ENCODE measurements around the gene JTB.

The JTB gene

GRCh38 chr1:153962088-153963029 is 15.1 kb downstream of the JTB start:
- Histone ChIP-seq H3K4me1 (ENCODE audit: control insufficient read depth, insufficient read depth, low read length) (peaks cover 36% of the 10 kb centered on the region), H3K36me3 (ENCODE audit: control insufficient read depth, insufficient read depth, low read length, severe bottlenecking) (peaks cover 10% of the 10 kb centered on the region), H3K27me3 (replicated peaks; ENCODE audit: control insufficient read depth, insufficient read depth, low read length) (no peaks in the 10 kb centered on the region), H3K9ac (ENCODE audit: low read length) (peak overlapping the region; percentile 91), H3K4me3 (ENCODE audit: low read length) (peak overlapping the region; percentile 87), H3K9me3 (ENCODE audit: control insufficient read depth, low read length) (no peaks in the 10 kb centered on the region)
- peak; percentile 71 for DNase-seq (ENCODE audit: low read depth)

GRCh38 chr1:153961421-153961820 is 16.1 kb downstream of the JTB start:
- Histone ChIP-seq H3K36me3 (ENCODE audit: control insufficient read depth, insufficient read depth, low read length, severe bottlenecking) (peaks cover 10% of the 10 kb centered on the region), H3K4me3 (ENCODE audit: low read length) (peak overlapping the region; percentile 87), H3K9me3 (ENCODE audit: control insufficient read depth, low read length) (no peaks in the 10 kb centered on the region), H3K27me3 (replicated peaks; ENCODE audit: control insufficient read depth, insufficient read depth, low read length) (no peaks in the 10 kb centered on the region), H3K4me1 (ENCODE audit: control insufficient read depth, insufficient read depth, low read length) (peaks cover 43% of the 10 kb centered on the region), H3K9ac (ENCODE audit: low read length) (peak overlapping the region; percentile 91)
- no peak for DNase-seq (ENCODE audit: low read depth)

- DNase-seq (ENCODE audit: low read depth), result no peak
These were observed 17.3 kb downstream of the JTB start for GRCh38 chr1:153960206-153960605.

GRCh38 chr1:153959454-153959853 is 18.0 kb downstream of the JTB start:
- H3K9ac ChIP-seq (ENCODE audit: low read length), result peak overlapping the region; percentile 97
- H3K27me3 ChIP-seq (replicated peaks; ENCODE audit: control insufficient read depth, insufficient read depth, low read length), result no peaks in the 10 kb centered on the region
- peaks cover 10% of the 10 kb centered on the region for H3K36me3 ChIP-seq (ENCODE audit: control insufficient read depth, insufficient read depth, low read length, severe bottlenecking)
- no peak overlapping the region for H3K4me3 ChIP-seq (ENCODE audit: low read length)
- no peaks in the 10 kb centered on the region for H3K9me3 ChIP-seq (ENCODE audit: control insufficient read depth, low read length)
- no peak for DNase-seq (ENCODE audit: low read depth)
- H3K4me1 ChIP-seq (ENCODE audit: control insufficient read depth, insufficient read depth, low read length), result peaks cover 52% of the 10 kb centered on the region

More at GRCh38 chr1:153960206-153960605, 17.3 kb downstream of the JTB start:
- no peaks in the 10 kb centered on the region for H3K27me3 ChIP-seq (replicated peaks; ENCODE audit: control insufficient read depth, insufficient read depth, low read length)
- H3K4me1 ChIP-seq (ENCODE audit: control insufficient read depth, insufficient read depth, low read length), result peaks cover 52% of the 10 kb centered on the region
- no peaks in the 10 kb centered on the region for H3K9me3 ChIP-seq (ENCODE audit: control insufficient read depth, low read length)
- peaks cover 10% of the 10 kb centered on the region for H3K36me3 ChIP-seq (ENCODE audit: control insufficient read depth, insufficient read depth, low read length, severe bottlenecking)
- H3K9ac ChIP-seq (ENCODE audit: low read length), result no peak overlapping the region
- no peak overlapping the region for H3K4me3 ChIP-seq (ENCODE audit: low read length)

- peaks cover 10% of the 10 kb centered on the region for H3K36me3 ChIP-seq (ENCODE audit: control insufficient read depth, insufficient read depth, low read length, severe bottlenecking)
- H3K9ac ChIP-seq (ENCODE audit: low read length), result peak overlapping the region; percentile 97
- no peaks in the 10 kb centered on the region for H3K9me3 ChIP-seq (ENCODE audit: control insufficient read depth, low read length)
- peak overlapping the region; percentile 94 for H3K4me3 ChIP-seq (ENCODE audit: low read length)
- DNase-seq (ENCODE audit: low read depth), result no peak
- peaks cover 46% of the 10 kb centered on the region for H3K4me1 ChIP-seq (ENCODE audit: control insufficient read depth, insufficient read depth, low read length)
- H3K27me3 ChIP-seq (replicated peaks; ENCODE audit: control insufficient read depth, insufficient read depth, low read length), result no peaks in the 10 kb centered on the region
These were observed 18.6 kb downstream of the JTB start for GRCh38 chr1:153958961-153959260.

GRCh38 chr1:153958111-153958960 is 19.1 kb downstream of the JTB start, which contains the start of gene CRTC2:
CRTC2 (minus strand) TSS chr1:153958612; CDS start chr1:153958497, 115 bp downstream.
- H3K4me1 ChIP-seq (ENCODE audit: control insufficient read depth, insufficient read depth, low read length), result peaks cover 44% of the 10 kb centered on the region
- peak; percentile 99 for DNase-seq (ENCODE audit: low read depth)
- H3K9ac ChIP-seq (ENCODE audit: low read length), result peak within 1 kb of the TSS; percentile 97
- H3K4me3 ChIP-seq (ENCODE audit: low read length), result peak within 1 kb of the TSS; percentile 94
- H3K9me3 ChIP-seq (ENCODE audit: control insufficient read depth, low read length), result no peaks in the 10 kb centered on the region
- no peaks in the 10 kb centered on the region for H3K27me3 ChIP-seq (replicated peaks; ENCODE audit: control insufficient read depth, insufficient read depth, low read length)
- H3K36me3 ChIP-seq (ENCODE audit: control insufficient read depth, insufficient read depth, low read length, severe bottlenecking), result peaks cover 13% of the 10 kb centered on the region

- Histone ChIP-seq H3K36me3 (ENCODE audit: control insufficient read depth, insufficient read depth, low read length, severe bottlenecking) (peaks cover 16% of the 10 kb centered on the region), H3K9me3 (ENCODE audit: control insufficient read depth, low read length) (no peaks in the 10 kb centered on the region), H3K9ac (ENCODE audit: low read length) (peak overlapping the region; percentile 97), H3K4me3 (ENCODE audit: low read length) (peak overlapping the region; percentile 94), H3K27me3 (replicated peaks; ENCODE audit: control insufficient read depth, insufficient read depth, low read length) (no peaks in the 10 kb centered on the region), H3K4me1 (ENCODE audit: control insufficient read depth, insufficient read depth, low read length) (peaks cover 40% of the 10 kb centered on the region)
- peak; percentile 54 for DNase-seq (ENCODE audit: low read depth)
These were observed 19.7 kb downstream of the JTB start for GRCh38 chr1:153957744-153958110.

- H3K36me3 ChIP-seq (ENCODE audit: control insufficient read depth, insufficient read depth, low read length, severe bottlenecking), result peaks cover 22% of the 10 kb centered on the region
- peaks cover 34% of the 10 kb centered on the region for H3K4me1 ChIP-seq (ENCODE audit: control insufficient read depth, insufficient read depth, low read length)
These were observed 20.3 kb downstream of the JTB start for GRCh38 chr1:153956997-153957715.

GRCh38 chr1:153954826-153955225 is 22.6 kb downstream of the JTB start:
- DNase-seq (ENCODE audit: low read depth), result no peak
- peaks cover 35% of the 10 kb centered on the region for H3K36me3 ChIP-seq (ENCODE audit: control insufficient read depth, insufficient read depth, low read length, severe bottlenecking)
- no peaks in the 10 kb centered on the region for H3K9me3 ChIP-seq (ENCODE audit: control insufficient read depth, low read length)
- peaks cover 25% of the 10 kb centered on the region for H3K4me1 ChIP-seq (ENCODE audit: control insufficient read depth, insufficient read depth, low read length)
- H3K27me3 ChIP-seq (replicated peaks; ENCODE audit: control insufficient read depth, insufficient read depth, low read length), result no peaks in the 10 kb centered on the region
- no peak overlapping the region for H3K4me3 ChIP-seq (ENCODE audit: low read length)
- H3K9ac ChIP-seq (ENCODE audit: low read length), result no peak overlapping the region

More at GRCh38 chr1:153956997-153957715, 20.3 kb downstream of the JTB start:
- peak overlapping the region; percentile 97 for H3K9ac ChIP-seq (ENCODE audit: low read length)
- H3K9me3 ChIP-seq (ENCODE audit: control insufficient read depth, low read length), result no peaks in the 10 kb centered on the region
- DNase-seq (ENCODE audit: low read depth), result peak; percentile 4
- H3K4me3 ChIP-seq (ENCODE audit: low read length), result peak overlapping the region; percentile 94
- H3K27me3 ChIP-seq (replicated peaks; ENCODE audit: control insufficient read depth, insufficient read depth, low read length), result no peaks in the 10 kb centered on the region

- Histone ChIP-seq H3K4me3 (ENCODE audit: low read length) (no peak overlapping the region), H3K27me3 (replicated peaks; ENCODE audit: control insufficient read depth, insufficient read depth, low read length) (no peaks in the 10 kb centered on the region), H3K36me3 (ENCODE audit: control insufficient read depth, insufficient read depth, low read length, severe bottlenecking) (peaks cover 39% of the 10 kb centered on the region), H3K4me1 (ENCODE audit: control insufficient read depth, insufficient read depth, low read length) (peaks cover 22% of the 10 kb centered on the region), H3K9ac (ENCODE audit: low read length) (no peak overlapping the region), H3K9me3 (ENCODE audit: control insufficient read depth, low read length) (no peaks in the 10 kb centered on the region)
- no peak for DNase-seq (ENCODE audit: low read depth)
These were observed 23.6 kb downstream of the JTB start for GRCh38 chr1:153953859-153954365.
